Stimulated activated CD8-positive, alpha-beta memory T cell treated with anti-CD3 and anti-CD28 coated beads, Interleukin-7, amount 100 ng/mL, for 24 hours (primary cell): Measurements from ENCODE around the gene FABP6.
"Not testable (repeated sequence)": the region's sequence is repeated elsewhere in the genome, so short reads cannot be mapped to it uniquely, and the experiment has no call there.

ENCODE experiments used
- DNase-seq: peaks from one replicate; pipeline ENCODE4 v3.0.0-alpha.2; 2020; ENCODE audit warnings: low read depth

FABP6 gene

DNA sequence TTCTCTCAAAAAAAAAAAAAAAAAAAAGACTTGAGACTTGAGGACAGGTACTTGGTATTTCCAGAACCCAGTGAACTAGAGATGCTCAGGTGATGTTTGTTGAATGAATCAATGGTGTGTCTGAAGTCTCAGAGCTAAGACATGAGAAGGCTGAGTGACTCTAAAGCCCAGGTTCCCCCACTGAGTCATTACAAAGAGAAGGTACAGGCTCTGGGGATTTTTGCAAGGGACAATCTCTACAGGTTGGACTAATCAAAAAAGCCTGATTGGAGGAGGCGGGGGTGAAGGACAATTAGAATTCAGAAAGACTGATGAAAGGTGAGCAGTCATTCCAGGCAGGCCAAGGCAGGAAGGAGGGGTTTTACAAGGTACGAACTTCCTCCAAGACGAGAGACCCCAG is 8.2 kb upstream of the FABP6 start:
- DNase-seq = no peak

DNA sequence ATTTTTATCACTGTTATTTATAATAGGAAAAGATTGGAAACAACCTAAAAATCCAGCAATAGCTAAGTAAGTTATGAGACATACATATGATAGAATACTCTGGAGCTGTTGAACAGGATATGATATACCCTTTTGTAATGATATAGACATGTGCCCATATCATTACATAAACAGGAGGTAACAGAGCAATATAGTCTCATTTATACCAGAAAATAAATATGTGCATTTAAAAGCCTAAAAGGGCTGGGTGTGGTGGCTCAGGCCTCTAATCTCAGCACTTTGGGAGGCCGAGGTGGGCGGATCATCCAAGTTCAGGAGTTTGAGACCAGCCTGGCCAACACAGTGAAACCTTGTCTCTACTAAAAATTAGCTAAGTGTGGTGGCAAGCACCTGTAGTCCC is 2.3 kb upstream of the FABP6 start:
- DNase-seq = no peak

DNA sequence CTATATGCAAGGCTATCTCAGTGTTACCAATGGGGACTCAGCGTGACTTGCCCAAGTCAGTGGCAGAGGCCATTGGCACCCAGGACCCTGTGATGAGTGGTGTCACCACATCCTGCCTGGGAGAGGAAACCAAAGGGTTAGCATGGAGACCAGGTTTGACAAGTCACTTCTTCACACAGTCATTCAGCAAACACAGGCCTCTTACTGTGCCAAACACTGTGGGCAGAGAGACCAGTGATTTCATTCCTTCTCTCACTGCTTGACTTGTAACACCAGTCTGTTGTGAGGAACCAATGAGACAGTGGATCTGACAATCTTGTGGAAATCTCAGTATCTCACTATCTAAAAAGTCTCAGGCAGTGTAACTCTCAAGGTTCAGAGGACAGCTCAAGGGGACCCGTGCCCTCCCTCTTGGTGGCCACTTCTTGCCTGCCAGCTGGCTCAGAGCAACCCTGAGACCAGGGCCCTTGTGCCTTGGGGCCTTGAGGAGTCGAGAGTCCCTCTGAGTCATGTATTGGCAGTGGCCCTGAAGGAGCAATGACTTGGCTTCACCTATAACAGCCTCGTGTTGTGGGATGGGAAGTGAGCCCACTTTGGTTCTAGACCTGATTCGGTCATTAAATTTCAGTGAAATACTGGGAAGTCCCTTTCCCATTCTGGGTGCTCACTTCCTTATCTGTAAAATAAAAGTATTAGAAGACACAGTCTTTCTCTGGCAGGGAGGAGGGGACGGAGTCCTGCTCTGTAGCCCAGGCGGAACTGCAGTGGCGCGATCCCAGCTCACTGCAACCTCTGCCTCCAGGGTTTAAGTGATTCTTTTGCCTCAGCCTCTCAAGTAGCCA is 1.6 kb downstream of the FABP6 start:
- no peak for DNase-seq

DNA sequence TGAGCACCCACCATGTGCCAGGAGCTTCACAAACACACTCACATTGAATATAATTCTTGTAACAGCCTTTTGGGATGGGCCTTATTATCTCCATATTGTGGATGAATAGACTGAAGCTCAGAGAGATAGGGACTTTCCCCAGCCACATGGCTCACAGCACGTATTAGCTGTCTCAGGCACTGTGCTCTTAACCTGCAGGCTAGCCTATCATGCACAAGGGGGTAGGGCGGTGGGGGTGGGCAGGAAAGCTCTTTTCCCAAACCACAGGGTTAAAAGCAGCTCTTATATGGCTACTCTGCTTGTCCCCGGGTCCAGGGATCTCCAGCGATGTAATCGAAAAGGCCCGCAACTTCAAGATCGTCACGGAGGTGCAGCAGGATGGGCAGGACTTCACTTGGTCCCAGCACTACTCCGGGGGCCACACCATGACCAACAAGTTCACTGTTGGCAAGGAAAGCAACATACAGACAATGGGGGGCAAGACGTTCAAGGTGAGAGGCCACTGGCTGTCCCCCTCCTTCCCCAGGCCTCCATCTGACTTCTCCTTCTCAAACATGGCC is 2.6 kb downstream of the FABP6 start:
- no peak for DNase-seq

DNA sequence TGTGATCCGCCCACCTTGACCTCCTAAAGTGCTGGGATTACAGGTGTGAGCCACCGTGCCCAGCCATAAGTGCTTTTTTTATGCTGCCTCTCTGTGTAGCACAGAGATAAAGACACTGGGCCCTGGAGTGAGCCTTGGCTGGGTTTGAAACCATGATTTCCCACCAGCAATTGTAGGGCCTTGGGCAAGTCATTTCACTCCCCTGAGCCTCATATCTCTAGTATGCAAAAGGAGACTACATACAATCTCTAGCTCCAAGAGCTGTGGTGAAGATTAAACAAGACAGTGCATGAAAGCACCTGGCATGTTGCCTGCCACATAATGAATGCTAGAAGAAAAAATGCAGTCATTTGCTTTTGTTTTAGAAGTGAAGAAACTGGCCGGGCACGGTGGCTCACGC is 3.9 kb downstream of the FABP6 start:
- DNase-seq = no peak

DNA sequence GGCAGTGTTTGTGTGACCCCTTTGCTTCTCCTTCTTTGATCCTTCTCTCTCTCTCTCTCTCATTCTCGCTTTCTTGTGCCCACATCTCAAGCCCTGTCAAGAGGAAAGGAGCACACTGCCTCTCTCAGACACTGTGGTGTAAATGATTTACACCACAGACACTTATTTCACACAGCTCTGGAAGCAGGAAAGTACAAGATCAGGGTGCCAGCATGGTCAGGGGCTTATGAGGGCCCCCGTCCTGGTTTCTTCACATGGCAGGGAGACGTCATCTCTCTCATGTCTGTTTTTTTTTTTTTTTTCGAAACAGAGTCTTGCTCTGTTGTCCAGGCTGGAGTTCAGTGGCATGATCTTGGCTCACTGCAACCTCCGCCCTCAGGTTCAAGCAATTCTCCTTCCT is 6.4 kb downstream of the FABP6 start:
- no peak for DNase-seq

DNA sequence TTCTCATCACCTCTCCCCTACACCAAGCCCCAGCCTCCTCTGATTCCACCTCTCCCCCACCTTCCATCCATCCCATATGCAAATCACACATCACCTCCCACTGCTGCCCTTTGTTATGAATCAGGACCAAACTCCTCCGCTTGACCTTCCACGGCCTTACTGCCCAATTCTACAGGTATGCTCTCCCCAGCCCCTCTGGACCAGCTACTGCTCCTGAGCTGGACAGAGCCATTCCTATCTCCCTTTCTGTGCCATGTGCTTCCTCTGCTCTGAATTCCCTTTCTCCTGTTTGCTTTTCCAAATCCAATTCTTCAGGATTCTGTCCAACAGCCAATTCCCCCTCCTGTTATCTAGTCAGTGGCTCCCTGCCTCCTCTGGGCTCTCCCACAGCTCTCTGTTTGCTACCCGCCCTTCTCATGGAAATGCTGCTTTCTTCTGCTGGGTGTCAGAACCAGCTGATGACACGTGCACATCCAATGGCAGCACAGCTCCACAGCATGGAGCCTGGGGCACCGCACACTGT is 8.3 kb downstream of the FABP6 start:
- no peak for DNase-seq

DNA sequence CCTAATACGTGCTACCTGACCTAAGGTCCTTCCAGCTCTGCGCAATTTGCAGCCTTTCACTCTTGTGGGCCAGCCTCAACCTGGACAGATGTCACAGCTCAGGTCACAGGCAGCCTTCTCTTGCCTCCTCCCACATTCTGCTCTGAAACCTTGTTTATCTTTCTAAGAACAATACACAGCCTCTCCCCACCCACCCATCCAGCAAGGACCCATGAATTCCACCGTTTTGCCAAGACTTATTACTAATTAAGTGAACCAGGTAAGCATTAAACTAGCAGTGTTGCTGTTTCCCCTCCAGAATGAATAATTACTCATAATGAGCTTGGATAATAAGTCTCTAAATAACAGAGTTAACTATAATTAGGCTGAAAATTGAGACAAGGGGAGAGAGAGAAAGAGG is 11.0 kb downstream of the FABP6 start:
- no peak for DNase-seq

DNA sequence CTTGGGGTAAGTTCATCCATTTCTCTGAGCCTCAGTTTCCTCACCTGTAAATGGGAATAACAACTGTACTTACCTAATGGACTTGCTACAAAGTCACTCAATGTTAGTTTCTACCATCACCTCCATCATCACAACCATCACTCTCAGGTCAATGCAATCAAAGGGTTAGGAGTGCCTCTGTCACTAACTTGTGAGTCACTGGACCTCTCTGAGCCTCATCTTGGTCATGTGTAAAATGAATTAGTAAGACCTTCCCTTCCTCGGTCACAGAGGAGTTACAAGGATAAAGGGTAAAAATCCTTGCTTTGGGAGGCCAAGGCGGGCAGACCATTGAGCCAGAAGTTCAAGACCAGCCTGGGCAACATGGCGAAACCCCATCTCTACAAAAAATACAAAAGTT is 12.8 kb downstream of the FABP6 start:
- DNase-seq = no peak

DNA sequence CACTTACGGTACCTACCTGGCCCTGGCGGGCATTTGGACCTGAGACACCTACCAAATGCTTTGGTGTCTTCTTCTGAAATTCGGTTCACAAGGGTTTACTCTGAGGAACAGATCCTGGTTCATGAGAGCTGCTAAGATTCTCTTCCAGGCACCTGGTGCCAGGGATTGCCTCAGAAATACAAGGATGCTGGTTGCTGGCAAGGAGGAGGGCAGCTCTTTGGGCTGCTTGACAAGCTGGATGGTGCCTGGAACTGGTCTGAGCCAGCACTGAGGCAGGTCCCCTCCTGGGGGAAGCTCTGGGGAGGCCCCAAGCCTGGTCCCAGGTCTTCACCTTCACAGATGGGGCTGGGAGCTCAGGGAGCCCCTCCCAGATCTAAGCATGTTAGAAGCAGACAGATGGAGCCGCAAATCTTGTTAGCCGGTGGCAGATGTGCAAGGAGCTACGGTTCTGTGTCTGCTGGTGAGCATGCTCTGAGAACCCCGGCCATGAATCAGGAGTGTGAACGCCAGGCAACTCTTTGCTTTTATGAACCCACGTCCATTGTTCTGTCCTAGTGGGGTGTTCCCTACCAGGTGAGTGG is 16.3 kb downstream of the FABP6 start:
- DNase-seq = no peak

DNA sequence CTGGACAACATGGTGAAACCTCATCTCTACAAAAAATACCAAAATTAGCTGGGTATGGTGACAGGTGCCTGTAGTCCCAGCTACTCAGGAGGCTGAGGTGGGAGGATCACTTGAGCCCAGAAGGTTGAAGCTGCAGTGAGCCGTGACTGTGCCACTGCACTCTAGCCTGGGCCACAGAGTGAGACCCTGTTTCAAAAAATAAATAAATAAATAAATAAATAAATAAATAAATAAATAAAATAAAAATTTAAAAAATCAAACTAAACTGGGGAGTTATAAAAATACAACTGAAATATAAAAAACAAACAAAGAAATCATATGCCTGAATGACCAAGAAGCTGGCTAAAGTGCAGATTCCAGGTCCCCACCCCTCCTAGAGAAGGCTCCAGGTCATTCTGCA is 20.3 kb downstream of the FABP6 start:
- DNase-seq = not testable (repeated sequence)

DNA sequence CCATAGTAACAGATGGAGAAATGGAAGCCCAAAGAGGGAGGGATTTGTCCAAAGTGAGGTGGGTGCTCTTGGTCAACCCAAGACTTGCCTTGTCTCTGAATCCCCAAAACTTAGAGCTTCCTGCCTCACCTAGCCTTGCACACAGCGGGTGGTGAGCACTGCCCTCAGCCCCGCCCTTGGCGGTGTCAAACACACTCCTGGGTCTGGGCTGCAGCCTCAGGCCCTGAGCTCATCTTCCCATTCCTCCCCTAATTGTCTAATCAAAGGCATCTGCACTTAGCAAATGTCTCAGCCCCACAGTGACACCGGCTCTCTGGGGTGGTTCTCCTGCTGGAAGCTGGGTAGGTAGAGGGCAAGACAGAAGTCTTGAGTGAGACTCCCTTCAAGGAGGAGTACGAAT is 20.9 kb downstream of the FABP6 start:
- no peak for DNase-seq

DNA sequence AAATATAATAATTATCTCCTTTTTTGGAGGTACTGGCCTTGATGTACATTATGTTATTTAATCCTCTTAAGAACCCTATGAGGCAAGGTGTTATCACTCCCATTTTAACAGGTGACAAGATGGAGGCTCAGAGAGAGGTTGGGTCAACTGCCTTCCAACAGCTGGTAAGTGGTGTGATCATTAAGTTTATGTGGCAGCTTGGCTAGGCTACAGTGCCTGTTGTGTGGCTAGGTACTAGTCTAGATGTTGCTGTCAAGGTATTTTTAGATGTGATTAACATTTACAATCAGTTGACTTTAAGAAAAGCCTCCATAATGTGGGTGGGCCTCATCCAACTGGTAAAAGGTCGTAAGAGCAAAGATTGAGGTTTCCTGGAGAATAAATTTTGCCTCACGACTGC is 21.5 kb downstream of the FABP6 start:
- DNase-seq = no peak

DNA sequence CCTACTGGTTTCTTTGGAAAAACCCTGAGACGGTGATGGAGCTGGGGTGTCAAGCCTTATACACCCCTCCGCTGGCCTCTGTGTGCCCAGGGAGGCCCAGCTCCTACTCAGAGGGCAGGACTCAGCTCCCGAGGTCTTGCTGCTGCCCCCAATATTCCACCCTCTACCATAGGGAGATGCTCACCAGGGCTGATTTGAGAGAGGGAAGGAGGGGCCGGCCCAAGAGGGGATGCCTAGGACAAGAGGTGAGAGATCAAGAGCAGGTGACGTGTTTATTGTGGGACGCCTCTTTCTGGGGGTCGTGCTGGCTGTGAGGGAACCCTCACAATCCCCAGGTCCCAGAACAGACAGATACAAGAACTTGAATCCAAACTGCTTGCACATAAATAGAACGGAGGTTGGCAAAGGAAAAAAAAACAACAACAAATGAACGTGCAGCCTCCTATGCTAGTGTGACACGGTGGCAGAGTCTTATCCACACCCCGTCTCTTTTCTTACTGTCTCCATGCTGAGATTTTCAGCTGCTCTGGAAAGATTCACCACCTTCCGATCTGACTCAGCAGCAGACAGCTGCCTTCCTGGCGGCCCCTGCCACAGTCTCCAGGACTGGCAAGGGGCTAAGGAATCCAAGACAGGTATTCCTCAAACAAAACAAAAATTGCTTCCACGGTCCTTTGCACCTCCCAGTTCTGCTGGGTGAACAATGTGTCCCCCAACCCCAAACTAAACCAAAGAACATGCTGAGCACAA is 22.3 kb downstream of the FABP6 start:
- DNase-seq = no peak

DNA sequence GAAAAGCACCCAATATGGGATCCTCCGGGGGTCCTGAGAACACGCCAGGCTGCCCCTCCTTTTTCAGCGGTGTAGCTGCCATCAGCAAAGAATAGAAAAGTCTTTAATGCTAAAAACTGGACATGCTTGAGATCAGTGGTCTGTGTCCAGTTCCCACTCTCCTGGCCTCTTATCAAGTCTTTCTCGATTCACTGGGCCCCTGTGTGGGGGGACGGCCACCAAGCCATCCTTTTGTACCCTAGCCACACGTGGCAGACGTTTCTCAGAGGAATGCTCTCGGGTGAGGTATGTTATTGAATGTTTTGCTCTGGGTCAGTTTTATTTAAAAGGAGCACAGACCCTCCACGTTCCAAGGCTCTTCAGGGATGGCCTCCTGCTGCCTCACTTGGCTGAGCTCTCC is 23.6 kb downstream of the FABP6 start:
- no peak for DNase-seq

DNA sequence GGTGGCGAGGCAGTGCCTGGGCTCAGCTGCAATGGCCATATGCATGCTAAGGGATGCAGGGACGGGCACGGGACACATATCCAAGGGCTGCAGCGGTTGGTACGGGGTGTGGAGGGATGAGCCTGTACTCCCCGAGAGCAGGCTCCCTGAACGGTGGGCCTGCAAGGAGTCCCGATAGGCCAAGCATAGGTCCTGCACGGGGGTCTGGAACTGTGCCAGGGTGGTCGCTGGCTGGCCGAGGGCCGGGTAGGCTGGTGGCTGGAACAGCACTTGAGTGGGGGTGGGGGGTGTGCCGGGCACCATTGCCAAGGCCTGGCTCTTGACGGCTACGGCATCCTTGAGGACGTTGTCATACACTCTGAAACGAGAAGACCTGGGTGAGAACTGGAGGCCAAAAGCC is 24.1 kb downstream of the FABP6 start:
- no peak for DNase-seq

DNA sequence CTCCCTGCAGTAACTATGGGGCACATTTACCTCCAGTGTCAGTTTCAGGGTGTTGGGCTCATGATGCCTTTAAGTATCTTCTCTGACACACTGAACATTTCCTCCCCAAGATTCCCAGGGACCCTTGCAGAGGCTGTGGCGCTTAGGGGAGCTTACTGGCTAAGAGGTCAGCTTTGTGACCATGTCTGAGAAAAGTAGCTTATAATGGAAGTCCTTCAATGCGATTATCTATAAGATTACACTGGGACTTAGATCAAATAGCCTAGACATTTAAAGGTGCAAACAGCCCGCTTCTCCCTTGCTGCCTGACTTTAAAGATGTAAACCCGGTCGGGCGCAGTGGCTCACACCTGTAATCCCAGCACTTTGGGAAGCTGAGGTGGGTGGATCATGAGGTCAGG is 25.4 kb downstream of the FABP6 start:
- DNase-seq = no peak

DNA sequence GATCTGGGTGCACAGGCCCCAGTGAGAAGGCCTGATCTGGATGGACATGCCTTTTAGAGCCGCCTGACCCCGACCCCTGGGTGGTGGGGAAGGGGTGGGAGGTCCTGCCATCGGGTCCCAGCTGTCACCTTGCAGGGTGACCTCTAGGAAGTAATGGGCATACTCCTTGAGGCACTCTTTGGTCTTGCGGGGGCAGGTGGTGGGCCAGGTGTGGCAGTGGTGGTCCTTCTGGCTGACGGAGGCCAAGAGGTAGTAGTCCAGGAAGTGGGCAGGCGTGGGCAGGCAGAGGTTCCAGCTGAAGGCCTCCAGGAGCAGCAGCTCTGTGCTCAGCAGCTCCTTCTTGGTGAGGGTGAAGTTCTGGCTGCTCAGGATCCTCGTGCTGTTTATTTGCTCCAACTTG is 30.0 kb downstream of the FABP6 start:
- no peak for DNase-seq

DNA sequence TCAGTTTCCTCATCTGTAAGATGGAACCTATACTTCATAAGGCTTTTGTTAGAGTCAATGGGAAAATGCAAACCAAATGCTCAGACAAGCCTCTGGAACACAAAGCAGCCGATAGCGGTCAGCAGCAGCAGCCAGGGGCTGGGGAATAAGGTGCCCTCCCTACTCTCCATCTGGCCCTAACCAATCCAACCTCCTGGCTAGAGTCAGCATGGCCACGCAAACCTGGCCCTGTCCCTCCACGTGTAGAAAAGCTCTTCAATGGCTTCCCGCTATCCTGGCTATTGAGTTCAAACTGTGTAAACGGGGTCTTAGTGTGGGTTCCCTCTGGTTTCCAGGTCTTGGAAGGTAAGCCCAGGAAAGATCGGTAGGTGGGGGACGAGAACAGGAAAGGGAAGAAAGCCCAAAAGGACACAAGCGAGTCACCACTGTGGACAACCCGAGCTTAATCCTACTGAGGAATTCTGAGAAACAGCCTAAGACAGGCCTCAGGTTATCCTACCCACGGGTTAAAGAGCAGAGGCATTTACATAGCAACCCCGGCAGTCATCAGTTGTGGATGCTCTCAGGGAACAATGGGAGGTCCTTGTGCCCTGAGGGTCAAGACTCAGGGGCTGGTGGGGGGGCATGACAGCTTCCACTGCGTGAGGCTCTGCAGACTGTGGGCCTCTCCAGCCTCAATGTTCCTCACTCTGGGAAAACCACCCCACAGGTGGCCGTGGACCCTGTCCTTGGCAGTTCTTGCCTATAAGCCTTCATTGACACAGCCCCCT is 30.9 kb downstream of the FABP6 start:
- DNase-seq = no peak

DNA sequence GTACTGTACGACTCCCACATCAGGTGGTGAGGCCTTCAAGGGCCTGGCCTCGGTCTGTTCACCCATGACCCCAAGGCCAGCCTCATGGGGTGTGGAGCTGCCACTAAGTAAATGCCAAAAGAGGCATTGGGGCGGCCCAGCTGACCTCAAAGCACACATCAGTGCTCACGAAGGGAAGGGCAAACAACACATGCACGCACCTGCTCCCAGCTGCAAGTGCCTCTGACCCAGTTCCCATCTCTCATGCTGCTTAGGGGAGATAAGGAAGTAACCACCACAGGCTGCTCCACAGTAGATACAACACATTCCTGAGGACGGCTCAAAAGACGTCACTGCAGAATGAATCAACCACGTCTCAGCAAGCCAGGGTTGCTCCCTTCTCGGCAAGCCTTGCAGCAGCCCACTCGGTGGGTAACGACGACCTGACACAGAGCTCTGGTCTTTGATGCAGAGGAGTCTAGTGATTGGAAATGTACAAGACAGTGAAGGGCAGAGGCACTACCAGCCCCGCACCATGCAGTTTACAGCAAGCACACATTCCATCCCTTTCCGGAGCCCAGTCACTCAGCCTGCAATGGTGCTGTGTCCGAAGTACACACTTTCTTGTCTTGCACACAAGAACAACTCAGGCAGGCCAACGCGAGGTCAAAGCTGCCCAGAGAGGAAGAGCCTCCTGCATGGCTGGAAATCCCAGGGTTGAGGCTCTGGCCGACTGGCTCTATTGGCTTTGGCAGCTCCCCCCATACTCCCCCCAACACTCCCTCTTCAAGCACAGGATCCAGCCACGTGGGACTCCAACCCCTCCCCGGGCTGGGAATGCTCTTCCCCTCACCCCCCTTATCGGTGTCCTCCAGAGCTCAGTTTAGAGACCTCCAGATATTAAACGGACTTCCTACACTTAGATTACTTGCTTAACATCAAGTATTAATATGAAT is 31.8 kb downstream of the FABP6 start:
- no peak for DNase-seq
